ENCODE results near the gene ERMAP.
"Not testable (repeated sequence)": the region's sequence is repeated elsewhere in the genome, so short reads cannot be mapped to it uniquely, and the experiment has no call there.

ERMAP gene

DNA sequence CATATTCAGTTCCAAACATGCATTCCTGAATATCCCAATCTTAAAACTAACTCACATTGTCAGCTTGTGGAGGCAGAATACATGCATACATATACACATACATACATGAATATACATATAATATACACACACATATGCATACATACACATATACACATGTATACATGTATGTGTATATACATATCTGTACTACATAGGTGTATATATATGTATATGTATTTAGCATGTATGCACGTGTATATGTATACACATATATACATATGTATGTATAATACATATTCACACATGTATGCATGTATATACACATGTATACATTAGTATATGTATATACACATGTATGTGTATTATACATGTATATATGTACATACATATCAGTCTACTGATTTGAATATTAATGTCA lies 28.3 kb downstream of the ERMAP start:
- no peak for DNase-seq (ENCODE audit: low read depth)

DNA sequence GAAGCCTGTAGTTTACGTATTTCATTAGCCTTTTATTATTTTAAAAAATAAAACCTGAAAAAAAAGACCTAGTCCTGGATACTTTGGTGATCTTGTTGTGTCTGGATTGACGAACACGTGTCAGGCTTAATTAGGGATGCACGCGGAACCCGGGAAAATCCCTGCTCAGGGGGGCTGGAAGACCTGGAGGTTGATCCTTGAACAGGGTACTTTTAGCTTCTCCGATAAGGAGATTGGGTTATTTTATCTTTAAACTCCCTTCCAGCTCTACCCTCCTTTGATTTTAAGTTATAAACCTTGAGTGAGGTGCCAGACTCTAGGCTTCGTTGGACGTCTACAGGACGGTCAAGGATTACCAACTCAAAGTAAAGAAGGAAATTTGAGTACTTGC lies 28.9 kb downstream of the ERMAP start:
- no peak for DNase-seq (ENCODE audit: low read depth)

DNA sequence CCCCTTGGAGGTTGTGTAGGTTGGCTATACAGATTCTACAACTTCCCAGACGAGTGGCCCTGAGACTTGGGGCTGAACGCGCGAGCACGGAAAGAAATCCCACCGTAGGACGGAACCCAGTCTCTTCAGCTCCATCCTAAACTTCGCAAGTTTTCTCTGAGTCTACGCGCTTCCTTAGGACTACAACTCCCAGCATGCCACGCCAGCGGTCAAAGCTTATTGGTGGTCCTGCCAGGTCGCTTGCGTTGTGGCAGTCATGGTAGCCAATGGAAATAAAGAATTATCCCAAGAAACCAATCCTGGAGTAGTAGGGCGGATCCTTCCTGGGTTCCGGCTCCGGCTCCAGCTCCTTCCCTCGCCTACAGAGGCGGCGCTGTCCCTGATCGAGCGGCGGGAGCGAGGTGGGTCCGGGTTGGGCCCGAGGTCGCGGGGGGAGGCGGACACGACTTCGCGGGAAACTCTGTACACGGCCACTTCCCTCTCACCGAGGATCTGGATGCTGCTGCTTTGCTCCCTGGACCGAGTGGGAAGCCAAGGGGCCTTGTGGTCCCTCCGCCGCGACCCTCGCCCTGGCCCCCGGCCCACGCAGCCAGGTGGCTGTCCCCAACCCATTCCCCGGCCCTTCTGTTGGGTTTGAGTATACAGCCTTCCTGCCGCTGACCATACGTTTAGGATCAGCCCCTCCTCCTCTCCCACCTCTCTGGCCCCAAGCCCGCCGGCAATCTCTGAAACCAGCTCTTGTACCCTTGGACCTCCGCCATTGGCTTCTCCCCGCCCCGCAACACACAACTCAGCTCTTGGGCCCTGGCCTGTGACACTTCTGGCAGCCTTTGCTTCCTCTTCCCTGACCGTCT lies 29.6 kb downstream of the ERMAP start, which contains the start of gene ZNF691:
TSS of gene ZNF691 (plus strand) at position 357 of the 854 bp plus-strand sequence. CDS start 3,046 bp downstream, outside the sequence.
- DNase-seq (ENCODE audit: low read depth) = peak; percentile 69

DNA sequence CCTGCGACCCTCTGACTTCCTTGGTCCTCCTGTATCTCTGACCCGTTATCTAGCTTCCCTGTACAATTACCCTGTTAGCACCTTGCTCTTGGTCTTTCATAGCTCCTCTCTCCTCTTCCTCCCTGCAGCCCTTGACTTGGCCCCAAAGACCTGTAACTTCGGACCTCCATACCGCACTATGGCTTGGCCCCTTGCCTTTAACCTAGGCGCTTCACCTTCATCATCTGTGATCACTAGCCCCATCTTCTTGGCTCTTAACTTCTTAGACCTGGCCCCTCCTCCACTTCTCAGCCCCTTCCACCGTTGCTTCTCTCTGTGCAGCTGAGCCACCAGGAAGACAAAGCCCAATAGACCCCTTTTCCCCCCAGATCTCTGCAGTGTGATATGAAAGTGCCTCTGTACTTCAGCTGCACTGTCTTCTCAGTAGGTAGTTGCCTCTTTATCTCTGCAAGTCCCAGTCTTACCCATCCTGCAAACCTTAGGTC lies 30.2 kb downstream of the ERMAP start:
- DNase-seq (ENCODE audit: low read depth) = no peak

DNA sequence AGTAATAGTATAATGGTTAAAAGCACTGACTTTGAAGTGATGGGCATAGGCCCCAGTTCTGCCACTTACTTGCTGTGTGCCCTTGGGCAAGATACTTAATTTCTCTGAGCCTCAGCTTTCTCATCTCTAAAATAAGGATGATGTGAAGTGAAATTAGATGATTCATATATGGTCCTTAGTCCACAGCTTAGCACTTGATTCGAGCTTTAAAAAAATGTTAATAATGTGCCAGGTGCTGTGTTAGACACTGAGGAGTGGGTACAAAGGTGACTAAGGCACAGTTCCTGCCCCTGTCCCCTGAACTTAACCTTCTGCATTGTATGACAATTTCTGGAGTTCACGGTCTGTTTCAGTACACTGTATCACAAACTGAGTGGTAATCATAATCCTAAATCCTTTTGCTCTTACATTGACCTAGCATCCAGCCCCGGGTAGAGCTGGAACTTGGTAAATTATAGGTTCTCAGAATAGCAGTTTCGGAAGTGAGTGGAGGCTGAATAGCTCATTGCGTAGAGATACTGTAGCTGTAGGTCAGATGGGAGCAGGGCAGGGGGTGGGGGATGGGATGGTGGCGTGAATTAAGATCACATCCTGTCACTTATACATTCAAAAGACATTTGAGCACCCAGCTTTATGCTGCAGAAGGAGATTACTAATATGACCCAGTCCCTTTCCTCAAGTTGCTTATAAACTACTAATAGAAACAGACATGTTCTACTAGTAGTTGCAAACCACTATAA lies 31.0 kb downstream of the ERMAP start:
- no peak for DNase-seq (ENCODE audit: low read depth)

DNA sequence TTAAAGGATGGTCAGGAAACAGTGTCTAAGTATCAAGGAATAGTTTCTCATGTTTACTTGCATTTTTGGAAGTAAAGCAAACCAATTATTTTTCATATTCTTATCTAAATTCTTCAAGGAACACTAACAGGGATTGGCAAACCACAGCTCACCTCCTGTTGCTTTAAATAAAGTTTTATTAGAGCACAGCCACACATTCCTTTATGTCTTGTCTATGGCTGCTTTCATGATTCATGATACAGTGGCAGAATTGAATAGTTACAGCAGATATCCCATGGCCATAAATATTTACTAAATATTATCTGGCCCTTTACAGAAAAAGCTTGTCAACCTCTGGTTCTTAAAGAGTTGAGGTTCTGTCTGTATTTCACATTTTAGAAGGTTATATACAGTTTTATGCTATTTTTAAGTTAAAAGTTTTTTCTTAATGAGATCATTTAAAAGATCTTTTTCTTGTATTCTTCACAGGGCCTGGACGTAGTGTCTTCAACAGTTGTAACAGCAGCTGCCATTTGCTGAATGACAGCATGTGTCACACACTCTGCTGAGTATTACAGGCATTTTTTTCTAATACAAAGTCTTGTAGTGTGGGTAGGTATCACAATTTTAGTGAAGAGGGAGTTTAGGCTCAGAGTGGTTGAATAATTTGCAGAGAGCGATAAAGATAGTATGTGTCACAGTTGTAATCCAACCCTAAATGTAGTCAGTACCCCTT lies 32.1 kb downstream of the ERMAP start:
- DNase-seq (ENCODE audit: low read depth) = no peak

DNA sequence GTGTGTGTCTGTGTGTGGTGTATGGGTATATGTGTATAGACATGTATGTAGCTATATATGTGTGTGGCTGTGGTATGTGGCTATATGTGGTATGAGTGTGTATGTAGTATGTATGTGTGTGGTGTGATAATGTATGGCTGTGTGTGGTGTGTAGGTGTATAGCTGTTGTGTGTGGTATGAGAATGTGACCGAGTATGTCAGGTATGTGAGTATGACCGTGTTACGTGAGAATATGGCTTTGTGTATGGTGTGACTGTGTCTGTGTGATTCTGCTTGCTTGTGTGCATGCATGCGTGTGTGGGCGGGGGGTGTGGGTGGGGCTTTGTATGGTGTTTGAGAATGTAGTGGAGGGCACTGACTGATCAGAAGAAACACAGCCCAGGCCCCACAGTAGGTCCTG lies 33.0 kb downstream of the ERMAP start:
- no peak for DNase-seq (ENCODE audit: low read depth)

DNA sequence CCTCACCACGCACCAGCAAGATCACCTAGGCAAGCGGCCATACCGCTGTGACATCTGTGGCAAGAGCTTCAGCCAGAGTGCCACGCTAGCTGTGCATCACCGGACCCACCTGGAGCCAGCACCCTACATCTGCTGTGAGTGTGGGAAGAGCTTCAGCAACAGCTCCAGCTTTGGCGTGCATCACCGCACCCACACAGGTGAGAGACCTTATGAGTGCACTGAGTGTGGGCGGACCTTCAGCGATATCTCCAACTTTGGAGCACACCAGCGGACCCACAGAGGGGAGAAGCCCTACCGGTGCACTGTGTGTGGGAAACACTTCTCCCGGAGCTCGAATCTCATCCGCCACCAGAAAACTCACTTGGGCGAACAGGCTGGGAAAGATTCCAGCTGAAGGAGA lies 34.5 kb downstream of the ERMAP start:
- DNase-seq (ENCODE audit: low read depth) = no peak

DNA sequence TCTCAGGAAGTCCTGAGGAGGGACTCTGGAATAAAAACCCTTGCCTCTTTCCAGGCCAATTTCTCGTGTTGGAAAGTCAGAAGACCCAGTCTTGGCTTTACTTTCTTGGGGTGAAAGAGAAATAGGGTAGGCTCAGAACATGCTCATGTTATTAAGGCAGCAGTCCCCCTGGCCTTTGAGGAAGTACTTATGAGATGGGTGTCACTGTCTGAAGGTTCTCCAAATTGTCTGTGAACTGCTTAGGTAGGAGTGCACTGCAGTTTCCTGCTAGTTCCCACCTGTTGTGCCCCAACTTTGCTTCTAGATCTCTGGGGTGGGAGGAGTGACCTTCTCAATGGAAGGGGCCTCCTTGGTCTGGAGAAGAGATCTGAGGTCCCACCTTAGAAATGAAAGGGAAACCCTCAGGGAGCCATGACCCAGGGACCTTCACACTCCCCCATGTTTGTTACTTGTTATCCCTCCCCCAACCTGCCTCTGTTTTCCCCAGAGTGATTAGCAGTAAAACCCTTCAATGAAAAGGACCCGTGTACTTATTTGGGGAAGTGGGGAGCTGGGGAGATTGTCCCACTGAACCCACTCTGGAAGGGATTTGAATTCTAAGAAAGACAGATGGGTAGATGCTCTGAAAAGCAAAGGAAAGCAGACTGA lies 35.2 kb downstream of the ERMAP start:
- no peak for DNase-seq (ENCODE audit: low read depth)

DNA sequence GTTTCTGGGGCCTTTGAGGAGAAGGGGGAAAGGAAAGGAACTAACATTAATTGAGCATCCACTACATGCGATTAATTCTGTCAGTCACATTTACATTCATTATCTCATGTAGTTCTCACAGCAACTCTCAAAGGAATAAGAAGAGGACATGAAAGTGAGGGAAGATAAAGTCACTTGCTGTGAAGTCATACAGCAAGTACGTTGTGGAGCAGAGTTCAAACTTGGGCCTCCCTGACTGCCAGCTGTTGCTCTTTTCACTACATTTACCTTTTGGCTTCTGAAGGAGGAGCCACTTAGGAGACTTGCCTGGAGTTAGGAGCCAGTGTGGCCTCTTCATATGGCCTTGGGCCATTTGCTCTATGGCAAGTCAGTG lies 35.7 kb downstream of the ERMAP start:
- no peak for DNase-seq (ENCODE audit: low read depth)

DNA sequence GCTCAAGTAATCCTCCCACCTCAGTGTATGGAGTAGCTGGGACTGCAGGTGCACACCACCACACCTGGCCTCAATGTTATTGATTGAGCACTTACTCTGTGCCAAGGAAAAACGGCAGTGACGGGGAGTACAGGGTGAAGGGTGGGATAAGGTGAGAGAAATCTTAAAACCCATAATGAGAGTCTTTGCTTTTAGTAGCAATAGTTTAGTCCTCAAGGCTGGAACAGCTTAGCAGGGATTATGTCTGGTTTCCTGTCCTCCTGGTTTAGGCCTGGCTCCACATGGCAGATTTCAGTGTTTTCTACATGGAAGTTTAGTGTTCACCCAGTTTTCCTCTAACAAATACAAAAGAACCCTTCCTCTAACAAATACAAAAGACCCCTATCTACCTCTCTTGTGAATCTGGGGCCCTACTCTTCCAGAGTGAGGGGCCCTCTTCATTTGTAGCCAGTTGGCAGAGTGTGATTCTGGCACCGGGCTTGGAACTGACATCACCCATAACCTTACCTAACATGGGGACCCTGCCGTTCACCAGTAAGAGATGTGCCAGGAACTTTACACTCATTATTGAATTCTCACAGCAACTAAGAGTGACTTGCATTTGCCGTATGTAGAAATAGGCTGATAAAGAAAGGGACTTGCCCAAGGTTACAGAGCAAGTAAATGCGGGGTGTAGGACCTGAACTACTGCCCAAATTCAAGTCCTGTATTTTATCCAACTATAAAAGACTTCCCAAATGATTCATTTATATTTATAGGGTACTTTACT lies 36.4 kb downstream of the ERMAP start:
- DNase-seq (ENCODE audit: low read depth) = no peak

DNA sequence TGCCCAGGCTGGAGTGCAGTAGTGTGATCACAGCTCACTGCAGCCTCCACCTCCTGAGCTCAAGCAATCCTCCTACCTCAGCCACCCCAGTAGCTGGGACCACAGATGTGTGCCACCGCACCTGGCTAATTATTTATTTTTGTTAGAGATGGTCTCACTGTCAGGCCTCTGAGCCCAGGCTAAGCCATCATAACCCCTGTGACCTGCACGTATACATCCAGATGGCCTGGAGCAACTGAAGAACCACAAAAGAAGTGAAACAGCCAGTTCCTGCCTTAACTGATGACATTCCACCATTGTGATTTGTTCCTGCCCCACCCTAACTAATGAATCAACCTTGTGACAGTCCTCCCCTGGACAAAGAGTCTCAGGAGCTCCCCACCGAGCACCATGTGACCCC lies 39.6 kb downstream of the ERMAP start:
- DNase-seq (ENCODE audit: low read depth) = not testable (repeated sequence)

DNA sequence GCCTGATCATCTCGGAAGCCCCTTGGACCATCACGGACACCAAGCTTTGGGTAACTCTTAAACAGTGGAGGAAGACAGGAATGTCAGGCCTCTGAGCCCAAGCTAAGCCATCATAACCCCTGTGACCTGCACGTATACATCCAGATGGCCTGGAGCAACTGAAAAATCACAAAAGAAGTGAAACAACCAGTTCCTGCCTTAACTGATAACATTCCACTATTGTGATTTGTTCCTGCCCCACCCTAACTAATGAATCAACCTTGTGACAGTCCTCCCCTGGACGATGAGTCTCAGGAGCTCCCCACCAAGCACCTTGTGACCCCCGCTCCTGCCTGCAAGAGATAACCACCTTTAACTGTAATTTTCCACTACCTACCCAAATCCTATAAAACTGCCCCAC lies 42.4 kb downstream of the ERMAP start:
- not testable (repeated sequence) for DNase-seq (ENCODE audit: low read depth)

DNA sequence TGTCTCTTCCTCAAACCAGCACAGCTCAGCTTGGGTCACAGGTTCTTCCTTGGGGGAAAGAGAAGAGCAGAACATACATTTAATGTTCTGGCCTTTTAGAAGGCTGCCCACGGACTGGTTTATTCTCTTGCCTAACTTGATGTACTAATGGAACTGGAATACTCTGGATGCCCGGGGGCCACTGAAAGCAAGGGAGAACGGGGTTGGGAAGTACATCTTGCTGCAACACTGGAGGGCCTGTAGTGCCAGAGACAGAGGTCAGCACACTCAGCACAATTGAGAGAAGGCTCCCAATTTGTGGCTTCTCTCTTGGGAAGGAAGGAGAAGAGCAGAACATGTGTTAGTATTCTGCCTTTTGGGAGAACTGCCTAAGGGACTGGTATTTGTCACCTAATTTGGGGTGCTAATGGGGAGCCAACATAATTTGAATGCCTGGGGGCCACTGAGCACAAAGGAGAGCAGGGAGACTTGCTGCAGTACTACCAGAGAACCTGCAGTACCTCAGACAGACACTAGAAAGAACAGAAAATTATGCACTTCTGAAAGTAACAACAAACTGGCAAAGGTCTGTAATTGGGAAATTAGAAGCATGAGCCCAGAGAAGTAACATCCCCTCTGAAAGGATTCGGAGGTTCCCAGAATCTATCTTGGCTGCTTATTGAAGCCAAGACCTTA lies 43.6 kb downstream of the ERMAP start:
- no peak for DNase-seq (ENCODE audit: low read depth)

DNA sequence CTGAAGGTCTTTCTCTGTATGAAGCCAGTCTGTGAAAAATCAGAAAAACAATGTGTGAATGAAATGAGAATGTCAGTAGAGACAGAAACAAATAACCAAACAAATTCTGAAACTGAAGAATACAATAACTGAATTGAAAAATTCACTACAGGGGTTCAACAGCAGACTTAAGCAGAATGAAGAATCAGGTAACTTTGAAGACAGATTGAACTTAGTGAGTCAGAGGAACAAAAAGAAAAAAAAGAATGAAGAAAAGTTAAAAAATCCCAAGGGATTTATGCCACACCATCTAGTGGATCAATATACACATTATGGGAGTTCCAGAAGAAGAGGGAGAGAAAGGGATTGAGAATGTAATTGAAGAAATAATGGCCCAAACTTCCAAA lies 44.1 kb downstream of the ERMAP start:
- no peak for DNase-seq (ENCODE audit: low read depth)

DNA sequence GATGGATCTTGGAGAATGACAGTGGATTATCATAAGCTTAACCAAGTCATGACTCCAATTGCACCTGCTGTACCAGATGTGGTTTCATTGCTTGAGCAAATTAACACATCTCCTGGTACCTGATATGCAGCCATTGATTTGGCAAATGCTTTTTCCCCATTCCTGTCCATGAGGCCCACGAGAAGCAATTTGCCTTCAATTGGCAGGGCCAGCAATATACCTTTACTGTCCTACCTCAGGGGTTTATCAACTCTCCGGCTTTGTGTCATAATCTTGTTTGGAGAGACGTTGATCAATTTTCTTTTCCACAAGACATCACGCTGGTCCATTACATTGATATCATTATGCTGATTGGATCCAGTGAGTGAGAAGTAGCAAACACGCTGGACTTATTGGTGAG lies 49.6 kb downstream of the ERMAP start:
- DNase-seq (ENCODE audit: low read depth) = no peak

DNA sequence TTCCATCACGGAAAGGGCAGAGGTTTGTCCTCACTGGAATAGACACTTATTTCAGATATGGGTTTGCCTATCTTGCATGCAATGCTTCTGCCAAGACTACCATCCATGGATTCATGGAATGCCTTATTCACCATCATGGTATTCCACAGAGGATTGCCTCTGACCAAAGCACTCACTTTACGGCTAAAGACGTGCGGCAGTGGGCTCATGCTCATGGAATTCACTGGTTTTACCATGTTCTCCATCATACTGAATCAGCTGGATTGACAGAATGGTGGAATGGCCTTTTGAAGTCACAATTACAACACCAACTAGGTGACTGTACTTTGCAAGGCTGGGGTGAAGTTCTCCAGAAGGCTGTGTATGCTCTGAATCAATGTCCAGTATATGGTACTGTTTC lies 51.5 kb downstream of the ERMAP start:
- not testable (repeated sequence) for DNase-seq (ENCODE audit: low read depth)

DNA sequence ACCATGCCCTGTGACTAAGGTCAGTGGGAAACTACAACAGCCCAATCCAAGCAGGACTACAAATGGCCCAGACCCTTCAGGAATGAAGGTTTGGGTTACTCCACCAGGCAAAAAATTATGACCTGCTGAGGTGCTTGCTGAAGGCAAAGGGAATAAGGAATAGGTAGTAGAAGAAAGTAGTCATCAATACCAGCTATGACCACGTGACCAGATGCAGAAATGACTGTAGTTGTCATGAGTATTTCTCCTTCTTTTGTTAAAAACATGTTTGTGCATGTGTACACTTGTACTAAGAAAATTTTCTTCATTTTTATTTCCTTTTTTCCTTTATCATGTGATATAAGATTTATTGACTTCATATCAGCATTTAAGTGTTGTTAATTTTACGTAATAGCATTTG lies 52.3 kb downstream of the ERMAP start:
- DNase-seq (ENCODE audit: low read depth) = not testable (repeated sequence)

DNA sequence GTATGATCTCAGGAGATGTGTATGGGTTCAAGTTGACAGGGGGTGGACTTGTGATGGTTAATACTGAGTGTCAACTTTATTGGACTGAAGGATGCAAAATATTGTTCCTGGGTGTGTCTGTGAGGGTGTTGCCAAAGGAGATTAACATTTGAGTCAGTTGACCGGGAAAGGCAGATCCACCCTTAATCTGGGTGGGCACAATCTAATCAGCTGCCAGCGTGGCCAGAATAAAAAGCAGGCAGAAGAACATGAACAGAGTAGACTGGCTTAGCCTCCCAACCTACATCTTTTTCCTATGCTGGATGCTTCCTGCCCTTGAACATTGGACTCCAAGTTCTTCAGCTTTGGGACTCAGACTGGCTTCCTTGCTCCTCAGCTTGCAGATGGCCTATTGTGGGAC lies 52.8 kb downstream of the ERMAP start:
- DNase-seq (ENCODE audit: low read depth) = not testable (repeated sequence)

DNA sequence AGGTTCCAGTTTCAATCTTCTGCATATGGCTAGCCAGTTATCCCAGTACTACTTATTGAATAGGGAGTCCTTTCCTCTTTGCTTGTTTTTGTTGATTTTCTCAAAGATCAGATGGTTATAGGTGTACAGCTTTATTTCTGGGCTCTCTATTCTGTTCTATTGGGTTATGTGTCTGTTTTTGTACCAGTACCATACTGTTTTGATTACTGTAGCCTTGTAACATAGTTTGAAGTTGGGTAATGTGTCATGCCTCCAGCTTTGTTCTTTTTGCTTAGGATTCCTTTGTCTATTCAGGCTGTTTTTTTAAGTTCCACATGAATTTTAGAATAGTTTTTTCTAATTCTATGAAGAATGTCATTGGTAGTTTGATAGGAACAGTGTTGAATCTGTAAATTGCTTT lies 56.2 kb downstream of the ERMAP start:
- DNase-seq (ENCODE audit: low read depth) = not testable (repeated sequence)

DNA sequence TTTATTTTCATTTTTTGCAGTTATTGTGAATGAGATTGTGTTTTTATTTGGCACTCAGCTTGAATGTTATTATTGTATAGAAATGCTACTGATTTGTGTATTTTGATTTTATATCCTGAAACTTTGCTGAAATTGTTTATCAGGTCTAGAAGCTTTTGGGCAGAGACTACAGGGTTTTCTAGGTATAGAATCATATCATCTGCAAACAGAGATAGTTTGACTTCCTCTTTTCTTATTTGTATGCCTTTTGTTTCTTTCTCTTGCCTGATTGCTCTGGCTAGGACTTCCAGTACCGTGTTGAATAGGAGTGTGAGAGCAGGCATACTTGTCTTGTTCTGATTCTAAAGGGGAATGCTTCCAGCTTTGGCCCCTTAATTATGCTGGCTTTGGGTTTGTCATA lies 56.7 kb downstream of the ERMAP start:
- no peak for DNase-seq (ENCODE audit: low read depth)

Measured in stimulated activated CD8-positive, alpha-beta memory T cell treated with anti-CD3 and anti-CD28 coated beads, Interleukin-12 subunit alpha, Interleukin-12 subunit beta, amount 100 ng/mL, for 4 hours (primary cell).